GM12872 (cell line): ENCODE results near the gene MFSD2A.

ENCODE experiments used
- TF ChIP-seq, protein P1 (sequence below): IDR thresholded peaks from 3 replicates; pipeline ENCODE4 v1.5.1; 2011; ENCODE audit warnings: low read depth, mild to moderate bottlenecking, low read length, moderate library complexity; ENCODE audit not compliant: insufficient read depth

MFSD2A gene

DNA sequence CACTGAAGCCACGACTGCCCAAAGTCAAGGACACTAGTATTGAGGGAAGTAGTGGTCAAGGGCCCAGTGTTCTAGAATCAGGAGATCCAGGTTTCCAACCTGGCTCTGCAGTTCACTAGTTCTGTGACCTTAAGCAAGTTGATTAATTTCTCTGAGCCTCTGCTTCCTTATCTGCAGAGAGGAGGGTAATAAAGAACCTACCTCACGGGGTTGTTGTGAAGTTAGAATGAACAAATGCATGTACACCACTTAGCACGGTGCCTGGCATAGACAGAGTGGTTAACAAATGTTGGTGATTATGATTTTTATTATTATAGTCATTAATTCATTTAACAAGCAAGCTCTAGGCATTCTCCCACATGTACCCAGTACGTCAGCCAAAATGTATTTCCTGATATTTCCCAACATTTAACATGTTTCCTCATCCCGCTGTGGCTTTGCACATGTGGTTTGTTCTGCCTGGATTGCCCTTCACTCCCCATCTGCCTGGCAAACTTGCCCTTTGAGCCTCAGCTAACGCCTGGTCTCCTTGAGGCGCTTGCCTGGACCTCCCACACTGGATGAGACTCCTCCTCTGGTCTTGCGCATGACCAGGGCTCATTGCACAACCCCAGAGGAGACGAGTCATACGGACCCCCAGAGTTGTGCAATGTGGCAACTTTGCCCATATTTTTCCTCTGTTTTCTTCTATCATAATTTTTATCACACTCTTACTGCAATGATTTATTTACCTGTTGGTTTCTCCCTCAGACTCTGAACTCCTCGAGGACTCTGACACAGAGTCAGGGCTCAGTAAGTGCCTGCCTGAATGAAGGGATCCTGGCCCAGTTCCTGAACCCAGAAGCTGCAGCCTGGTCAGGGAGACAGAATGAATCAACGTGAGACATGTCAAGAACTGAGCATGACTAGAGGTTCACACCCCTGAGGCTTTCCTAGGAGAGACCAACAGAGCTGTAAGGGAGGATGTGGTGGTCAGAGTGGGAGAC is 20.7 kb upstream of the MFSD2A start:
- TF ChIP-seq, protein P1, sequence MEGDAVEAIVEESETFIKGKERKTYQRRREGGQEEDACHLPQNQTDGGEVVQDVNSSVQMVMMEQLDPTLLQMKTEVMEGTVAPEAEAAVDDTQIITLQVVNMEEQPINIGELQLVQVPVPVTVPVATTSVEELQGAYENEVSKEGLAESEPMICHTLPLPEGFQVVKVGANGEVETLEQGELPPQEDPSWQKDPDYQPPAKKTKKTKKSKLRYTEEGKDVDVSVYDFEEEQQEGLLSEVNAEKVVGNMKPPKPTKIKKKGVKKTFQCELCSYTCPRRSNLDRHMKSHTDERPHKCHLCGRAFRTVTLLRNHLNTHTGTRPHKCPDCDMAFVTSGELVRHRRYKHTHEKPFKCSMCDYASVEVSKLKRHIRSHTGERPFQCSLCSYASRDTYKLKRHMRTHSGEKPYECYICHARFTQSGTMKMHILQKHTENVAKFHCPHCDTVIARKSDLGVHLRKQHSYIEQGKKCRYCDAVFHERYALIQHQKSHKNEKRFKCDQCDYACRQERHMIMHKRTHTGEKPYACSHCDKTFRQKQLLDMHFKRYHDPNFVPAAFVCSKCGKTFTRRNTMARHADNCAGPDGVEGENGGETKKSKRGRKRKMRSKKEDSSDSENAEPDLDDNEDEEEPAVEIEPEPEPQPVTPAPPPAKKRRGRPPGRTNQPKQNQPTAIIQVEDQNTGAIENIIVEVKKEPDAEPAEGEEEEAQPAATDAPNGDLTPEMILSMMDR, result no peak

DNA sequence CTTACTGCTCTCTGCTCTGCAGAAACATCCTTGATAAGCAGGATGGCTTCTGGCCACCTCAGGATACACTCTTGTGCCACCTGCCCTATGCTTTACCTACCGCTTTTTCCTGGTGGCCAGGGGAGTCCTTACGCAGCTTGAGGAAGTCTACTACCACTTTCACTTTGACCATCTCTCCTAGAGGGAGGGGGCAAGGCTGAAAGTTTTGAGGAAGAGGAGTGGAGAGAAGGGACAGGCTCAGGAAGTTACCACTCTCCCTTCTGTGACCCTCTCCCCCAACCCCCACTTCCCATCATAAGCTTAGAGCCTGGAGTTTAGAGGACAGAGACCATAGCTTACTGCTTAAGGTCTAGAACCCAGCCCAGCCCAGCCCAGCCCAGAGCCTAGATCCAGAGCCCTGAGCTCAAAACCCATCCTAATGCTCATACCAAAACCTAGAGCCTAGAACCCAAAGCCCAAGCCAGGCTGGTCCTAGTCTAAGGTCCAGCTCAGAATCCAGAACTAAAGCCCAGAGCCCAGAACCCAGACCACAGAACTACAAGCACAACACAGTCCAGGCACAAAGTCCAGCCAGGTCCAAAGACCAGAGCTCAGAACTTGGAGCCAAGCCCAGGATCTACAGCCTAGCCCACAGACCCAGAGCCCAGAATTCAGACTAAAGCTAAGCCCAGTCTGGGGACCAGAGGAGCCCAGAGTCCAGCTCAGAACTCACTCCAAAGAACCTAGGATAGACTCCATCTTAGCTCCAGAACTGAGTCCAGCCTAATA is 18.0 kb upstream of the MFSD2A start:
- TF ChIP-seq, protein P1, result no peak

DNA sequence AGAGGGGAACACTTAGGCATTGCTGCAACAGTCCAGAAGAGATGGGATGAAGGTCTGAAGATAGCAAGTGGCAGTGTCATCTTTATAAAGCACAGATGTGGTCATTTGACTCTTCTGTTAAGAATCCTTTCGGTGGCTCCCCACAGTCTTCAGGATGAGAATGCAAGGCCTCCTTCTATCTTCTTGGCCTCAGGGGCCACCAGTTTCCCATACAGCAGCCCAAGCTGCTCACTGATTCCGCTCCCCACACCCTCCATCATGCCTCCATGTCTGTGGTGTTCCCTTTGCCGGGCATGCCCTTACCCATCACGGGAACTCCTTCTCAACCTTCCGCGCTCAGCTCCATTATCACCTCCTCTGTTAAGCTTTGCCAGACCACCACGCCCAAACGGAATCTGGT is 16.1 kb upstream of the MFSD2A start:
- TF ChIP-seq, protein P1, result no peak

DNA sequence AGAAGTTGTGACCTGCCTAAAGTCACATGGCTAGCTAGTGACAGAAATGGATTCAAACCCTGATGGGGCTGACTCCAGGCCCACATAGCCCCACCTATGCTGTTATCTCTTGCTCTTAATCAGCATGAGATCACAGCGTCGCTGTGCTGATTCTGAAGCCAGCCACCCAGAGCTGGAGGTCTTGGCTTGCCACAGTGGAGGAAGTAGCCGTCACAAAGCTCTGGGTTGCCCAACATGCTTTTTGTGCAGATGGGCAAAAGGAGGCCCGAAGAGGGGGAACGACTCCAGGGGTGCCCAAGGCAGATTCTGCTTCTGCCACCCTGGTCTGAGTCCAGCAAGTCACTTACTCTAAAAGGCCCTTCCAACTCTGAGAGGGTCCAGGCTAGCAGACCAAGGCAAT is 14.7 kb upstream of the MFSD2A start:
- TF ChIP-seq, protein P1, result no peak

DNA sequence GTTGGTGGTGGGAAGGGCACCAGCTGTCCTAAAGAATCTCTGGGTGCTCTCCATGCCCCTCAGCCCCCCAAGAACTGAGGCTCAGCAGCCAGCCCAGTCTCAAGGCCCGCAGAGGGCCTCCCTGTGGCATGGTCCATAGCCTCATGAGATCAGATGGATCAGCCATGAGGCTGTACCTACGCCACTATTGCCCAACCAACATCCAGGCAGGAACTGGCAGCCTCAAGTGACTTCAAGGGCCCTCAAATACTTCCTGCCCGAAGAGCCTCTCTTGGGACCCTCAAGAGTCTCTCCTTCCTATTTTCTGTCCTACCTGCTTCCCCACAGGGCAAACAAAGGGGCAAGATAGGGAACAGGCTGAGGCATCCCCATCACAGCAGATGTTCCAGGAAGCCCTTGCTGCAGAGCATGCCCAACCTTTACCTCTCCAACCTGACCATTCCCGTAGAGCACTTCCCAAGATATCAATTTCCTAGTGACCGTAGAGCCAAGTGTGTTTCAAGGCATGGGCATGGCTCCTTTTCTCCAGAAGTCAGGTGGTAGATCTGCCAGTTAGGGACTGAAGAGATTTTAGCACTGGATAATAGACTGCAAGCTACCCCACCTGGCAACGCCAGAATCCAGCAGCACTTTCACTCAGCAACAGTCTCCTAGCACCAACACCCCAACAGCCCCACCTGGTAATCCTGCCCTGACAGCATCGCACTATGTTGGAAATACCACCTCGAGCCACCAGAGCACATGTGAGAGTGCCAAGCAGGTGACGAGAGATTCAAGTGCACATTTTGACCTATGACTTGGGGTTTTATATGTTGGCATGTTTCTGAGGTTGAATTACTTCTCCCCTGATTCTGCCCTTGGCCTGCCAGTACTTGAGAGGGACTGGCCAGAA is 13.7 kb upstream of the MFSD2A start:
- TF ChIP-seq, protein P1, result no peak

DNA sequence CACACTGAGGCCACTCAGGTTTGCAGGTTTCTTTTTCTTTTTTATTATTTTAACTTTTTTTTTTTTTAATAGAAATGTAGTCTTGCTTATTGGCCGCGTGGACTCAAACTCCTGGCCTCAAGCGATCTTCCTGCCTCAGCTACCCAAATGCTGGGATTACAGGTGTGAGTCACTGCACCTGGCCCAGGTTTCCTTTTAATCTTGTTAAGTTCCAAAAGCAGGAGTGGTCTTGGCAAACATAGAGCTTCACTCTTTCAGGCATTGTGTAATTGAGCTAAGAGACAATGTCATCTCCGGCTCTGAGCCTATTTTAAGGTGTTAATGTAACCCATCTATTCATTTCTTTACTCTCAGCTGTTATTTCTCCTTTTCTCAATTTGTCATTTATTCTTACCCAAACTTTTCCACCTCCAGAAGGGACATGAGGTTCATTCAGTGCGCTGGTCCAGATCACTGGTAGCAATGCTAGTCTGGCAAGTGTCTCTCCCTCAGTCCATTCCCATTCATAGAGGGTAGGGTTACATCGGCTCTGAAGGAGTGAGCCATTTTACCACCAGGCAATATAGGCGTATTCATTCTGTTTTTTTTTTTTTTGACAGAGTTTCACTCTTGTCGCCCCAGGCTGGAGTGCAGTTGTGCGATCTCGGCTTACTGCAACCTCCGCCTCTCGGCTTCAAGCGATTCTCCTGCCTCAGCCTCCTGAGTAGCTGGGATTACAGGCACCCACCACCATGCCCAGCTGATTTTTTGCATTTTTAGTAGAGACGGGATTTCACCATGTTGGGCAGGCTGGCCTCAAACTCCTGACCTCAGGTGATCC is 11.3 kb upstream of the MFSD2A start:
- TF ChIP-seq, protein P1, result no peak
